A673 (cell line): ENCODE results near the gene FOSL1.

ENCODE experiments used
- EZH2 ChIP-seq: fragments of 200-600 bp; sonication (generic); IDR thresholded peaks from 2 replicates; pipeline ENCODE4 v1.6.1; 2017; ENCODE audit warnings: borderline replicate concordance, low read depth, mild to moderate bottlenecking, mixed read lengths, antibody characterized with exemption, low read length; ENCODE audit not compliant: poor library complexity, severe bottlenecking
- TF ChIP-seq, protein P1 (sequence below): fragments of 300-800, 200-600 bp; sonication (generic); conservative IDR thresholded peaks from 2 replicates; pipeline ENCODE4 v1.5.1; 2017; ENCODE audit warnings: low read depth, mild to moderate bottlenecking, antibody characterized with exemption, low read length, moderate library complexity, mixed read lengths

DNA sequence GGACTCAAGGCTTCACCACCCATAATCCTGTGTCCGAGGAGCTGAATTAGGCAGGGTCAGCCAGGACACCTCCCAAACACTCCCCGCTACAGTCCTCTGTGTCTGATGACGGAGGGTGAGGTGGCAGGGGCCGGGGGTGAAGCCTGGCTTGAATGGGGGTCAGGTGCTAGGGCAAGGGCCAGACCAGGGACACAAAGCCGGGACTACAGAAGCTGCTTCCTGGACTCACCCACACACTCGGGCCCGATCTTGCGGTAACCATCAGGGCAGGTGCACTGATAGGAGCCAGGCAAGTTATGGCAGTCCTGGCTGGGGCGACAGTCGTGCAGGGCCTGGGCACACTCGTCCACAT lies 29.9 kb downstream of the FOSL1 start:
- TF ChIP-seq, protein P1, sequence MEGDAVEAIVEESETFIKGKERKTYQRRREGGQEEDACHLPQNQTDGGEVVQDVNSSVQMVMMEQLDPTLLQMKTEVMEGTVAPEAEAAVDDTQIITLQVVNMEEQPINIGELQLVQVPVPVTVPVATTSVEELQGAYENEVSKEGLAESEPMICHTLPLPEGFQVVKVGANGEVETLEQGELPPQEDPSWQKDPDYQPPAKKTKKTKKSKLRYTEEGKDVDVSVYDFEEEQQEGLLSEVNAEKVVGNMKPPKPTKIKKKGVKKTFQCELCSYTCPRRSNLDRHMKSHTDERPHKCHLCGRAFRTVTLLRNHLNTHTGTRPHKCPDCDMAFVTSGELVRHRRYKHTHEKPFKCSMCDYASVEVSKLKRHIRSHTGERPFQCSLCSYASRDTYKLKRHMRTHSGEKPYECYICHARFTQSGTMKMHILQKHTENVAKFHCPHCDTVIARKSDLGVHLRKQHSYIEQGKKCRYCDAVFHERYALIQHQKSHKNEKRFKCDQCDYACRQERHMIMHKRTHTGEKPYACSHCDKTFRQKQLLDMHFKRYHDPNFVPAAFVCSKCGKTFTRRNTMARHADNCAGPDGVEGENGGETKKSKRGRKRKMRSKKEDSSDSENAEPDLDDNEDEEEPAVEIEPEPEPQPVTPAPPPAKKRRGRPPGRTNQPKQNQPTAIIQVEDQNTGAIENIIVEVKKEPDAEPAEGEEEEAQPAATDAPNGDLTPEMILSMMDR, result no peak
- TF ChIP-seq EZH2, result no peak
